Measurements from ENCODE around the gene PCDHA7.
"Not testable (repeated sequence)": the region's sequence is repeated elsewhere in the genome, so short reads cannot be mapped to it uniquely, and the experiment has no call there.

The PCDHA7 gene

GRCh38 chr5:140823475-140823874, 10.6 kb upstream of the PCDHA7 start:
- Histone ChIP-seq H3K4me2 (ENCODE audit: low read depth, low read length, poor library complexity, severe bottlenecking) (no peak overlapping the region), H3F3A (ENCODE audit: insufficient read depth) (no peaks in the 10 kb centered on the region), H3K27me3 (ENCODE audit: low read length) (no peaks in the 10 kb centered on the region), H3K79me2 (ENCODE audit: insufficient read depth, low read length) (no peaks in the 10 kb centered on the region), H3K4me3 (ENCODE audit: insufficient read depth, low read length, poor library complexity, severe bottlenecking) (no peak overlapping the region), H3K9me2 (replicated peaks; ENCODE audit: insufficient read depth, low read length) (no peaks in the 10 kb centered on the region), H3K9ac (ENCODE audit: low read length) (no peak overlapping the region), H3K9me3 (ENCODE audit: insufficient read depth, low read length) (no peaks in the 10 kb centered on the region), H4K20me1 (ENCODE audit: low read depth, low read length) (no peaks in the 10 kb centered on the region), H2AFZ (ENCODE audit: low read depth, low read length, severe bottlenecking) (no peak overlapping the region), H3K27ac (ENCODE audit: low read depth, low read length) (no peak overlapping the region), H3K36me3 (ENCODE audit: low read length) (no peaks in the 10 kb centered on the region)
- TF ChIP-seq CTCF (IDR thresholded peaks at IDR 0.05; ENCODE audit: insufficient read depth, low read length, poor library complexity, severe bottlenecking) (no peak), EZH2phosphoT487 (conservative IDR thresholded peaks at IDR 0.05; ENCODE audit: low read length) (no peak)

GRCh38 chr5:140827704-140828361, 6.2 kb upstream of the PCDHA7 start, which contains the start of gene PCDHA6:
Gene PCDHA6, plus strand, starts transcription at chr5:140827960. Its CDS starts 132 bp downstream, at chr5:140828092.
- no peaks in the 10 kb centered on the region for H3K9me2 ChIP-seq (replicated peaks; ENCODE audit: insufficient read depth, low read length)
- H3K4me2 ChIP-seq (ENCODE audit: low read depth, low read length, poor library complexity, severe bottlenecking) = no peak within 1 kb of the TSS
- H3K9me3 ChIP-seq (ENCODE audit: insufficient read depth, low read length) = no peaks in the 10 kb centered on the region
- H2AFZ ChIP-seq (ENCODE audit: low read depth, low read length, severe bottlenecking) = no peak within 1 kb of the TSS
- H3K27ac ChIP-seq (ENCODE audit: low read depth, low read length) = no peak within 1 kb of the TSS
- no peaks in the 10 kb centered on the region for H3K79me2 ChIP-seq (ENCODE audit: insufficient read depth, low read length)
- H3K27me3 ChIP-seq (ENCODE audit: low read length) = no peaks in the 10 kb centered on the region
- no peak within 1 kb of the TSS for H3K4me3 ChIP-seq (ENCODE audit: insufficient read depth, low read length, poor library complexity, severe bottlenecking)
- no peaks in the 10 kb centered on the region for H3K36me3 ChIP-seq (ENCODE audit: low read length)
- TF ChIP-seq CTCF (IDR thresholded peaks at IDR 0.05; ENCODE audit: insufficient read depth, low read length, poor library complexity, severe bottlenecking) (no peak), EZH2phosphoT487 (conservative IDR thresholded peaks at IDR 0.05; ENCODE audit: low read length) (no peak)
- no peaks in the 10 kb centered on the region for H3F3A ChIP-seq (ENCODE audit: insufficient read depth)
- H4K20me1 ChIP-seq (ENCODE audit: low read depth, low read length) = no peaks in the 10 kb centered on the region
- no peak within 1 kb of the TSS for H3K9ac ChIP-seq (ENCODE audit: low read length)

- Histone ChIP-seq H4K20me1 (ENCODE audit: low read depth, low read length) (no peaks in the 10 kb centered on the region), H3K9ac (ENCODE audit: low read length) (no peak overlapping the region), H3K9me2 (replicated peaks; ENCODE audit: insufficient read depth, low read length) (no peaks in the 10 kb centered on the region), H3K4me3 (ENCODE audit: insufficient read depth, low read length, poor library complexity, severe bottlenecking) (no peak overlapping the region), H3K4me2 (ENCODE audit: low read depth, low read length, poor library complexity, severe bottlenecking) (no peak overlapping the region), H3K36me3 (ENCODE audit: low read length) (no peaks in the 10 kb centered on the region), H3K27ac (ENCODE audit: low read depth, low read length) (no peak overlapping the region), H3K9me3 (ENCODE audit: insufficient read depth, low read length) (no peaks in the 10 kb centered on the region), H2AFZ (ENCODE audit: low read depth, low read length, severe bottlenecking) (no peak overlapping the region), H3K27me3 (ENCODE audit: low read length) (no peaks in the 10 kb centered on the region), H3K79me2 (ENCODE audit: insufficient read depth, low read length) (no peaks in the 10 kb centered on the region), H3F3A (ENCODE audit: insufficient read depth) (no peaks in the 10 kb centered on the region)
- TF ChIP-seq CTCF (IDR thresholded peaks at IDR 0.05; ENCODE audit: insufficient read depth, low read length, poor library complexity, severe bottlenecking) (no peak), EZH2phosphoT487 (conservative IDR thresholded peaks at IDR 0.05; ENCODE audit: low read length) (no peak)
These were observed 5.7 kb upstream of the PCDHA7 start for GRCh38 chr5:140828362-140828737.

GRCh38 chr5:140829511-140830501, 4.3 kb upstream of the PCDHA7 start:
- H3K36me3 ChIP-seq (ENCODE audit: low read length); H2AFZ ChIP-seq (ENCODE audit: low read depth, low read length, severe bottlenecking); H3K9ac ChIP-seq (ENCODE audit: low read length); H3F3A ChIP-seq (ENCODE audit: insufficient read depth); H3K4me2 ChIP-seq (ENCODE audit: low read depth, low read length, poor library complexity, severe bottlenecking); H3K79me2 ChIP-seq (ENCODE audit: insufficient read depth, low read length); H4K20me1 ChIP-seq (ENCODE audit: low read depth, low read length); H3K27me3 ChIP-seq (ENCODE audit: low read length); H3K9me2 ChIP-seq (replicated peaks; ENCODE audit: insufficient read depth, low read length); H3K4me3 ChIP-seq (ENCODE audit: insufficient read depth, low read length, poor library complexity, severe bottlenecking); H3K27ac ChIP-seq (ENCODE audit: low read depth, low read length); H3K9me3 ChIP-seq (ENCODE audit: insufficient read depth, low read length): not testable (repeated sequence)

- H3K9me3 ChIP-seq (ENCODE audit: insufficient read depth, low read length); H3K36me3 ChIP-seq (ENCODE audit: low read length); H2AFZ ChIP-seq (ENCODE audit: low read depth, low read length, severe bottlenecking); H4K20me1 ChIP-seq (ENCODE audit: low read depth, low read length); H3K4me3 ChIP-seq (ENCODE audit: insufficient read depth, low read length, poor library complexity, severe bottlenecking); H3K27ac ChIP-seq (ENCODE audit: low read depth, low read length); H3K79me2 ChIP-seq (ENCODE audit: insufficient read depth, low read length); H3K9ac ChIP-seq (ENCODE audit: low read length); H3F3A ChIP-seq (ENCODE audit: insufficient read depth); H3K27me3 ChIP-seq (ENCODE audit: low read length); H3K4me2 ChIP-seq (ENCODE audit: low read depth, low read length, poor library complexity, severe bottlenecking); H3K9me2 ChIP-seq (replicated peaks; ENCODE audit: insufficient read depth, low read length): not testable (repeated sequence)
These were observed 455 bp downstream of the PCDHA7 start for GRCh38 chr5:140834439-140835008.

All from SU-DHL-6 (cell line).